Transverse colon (tissue), 3 donors: ENCODE data around the gene XRRA1.

Experiments
- EP300 ChIP-seq: sonication (generic); formaldehyde crosslinking; IDR thresholded peaks from one replicate; pipeline ENCODE4 v1.6.1; 2017; ENCODE audit warnings: antibody characterized with exemption, low read depth
- POLR2AphosphoS5 ChIP-seq, 3 donors: sonication (generic); formaldehyde crosslinking; IDR thresholded peaks; one replicate each; pipeline ENCODE4 v1.6.1; 2016; ENCODE audit warnings: antibody characterized with exemption in 3 of 3

GRCh38 chr11:74877132-74877531, 71.8 kb downstream of the XRRA1 start:
- TF ChIP-seq EP300 (no peak), POLR2AphosphoS5 (IDR thresholded peaks at IDR 0.05) (no peak)
